ENCODE data around the gene GPR26. TPM values are rescaled to one million over a fixed set of nuclear protein-coding genes. Genes with fewer than 3 reads are reported as not detected.

GPR26 gene
- total RNA-seq, 4 donors from 2014 or later: not detected

DNA sequence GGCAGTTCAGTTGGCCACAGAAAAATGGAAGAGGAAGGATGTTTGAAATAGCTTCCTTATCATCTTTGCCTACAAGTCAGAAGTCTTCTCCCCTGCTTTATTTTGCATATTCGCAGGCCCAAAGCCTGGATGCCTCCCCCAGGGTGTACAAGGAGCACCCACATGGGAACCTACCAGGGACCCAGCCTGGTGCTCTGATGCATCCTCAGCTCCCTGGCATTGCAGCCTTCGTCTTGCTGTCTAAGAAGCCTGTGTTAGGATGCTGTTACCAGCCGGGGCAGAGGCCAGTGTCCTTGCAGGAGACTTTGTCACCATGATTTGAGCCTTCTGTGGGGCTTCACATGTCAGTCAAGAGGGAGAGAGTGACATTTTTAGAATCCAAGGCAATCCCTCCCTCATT lies 27.0 kb upstream of the GPR26 start:
- Histone ChIP-seq H3K27ac (no peak overlapping the region), H3K4me3 (no peak overlapping the region), H3K27me3 (no peaks in the 10 kb centered on the region), H3K36me3 (no peaks in the 10 kb centered on the region), H3K9me3 (no peaks in the 10 kb centered on the region), H3K4me1 (no peaks in the 10 kb centered on the region)
- TF ChIP-seq POLR2A (IDR thresholded peaks at IDR 0.05) (no peak), CTCF (IDR thresholded peaks at IDR 0.05) (no peak)
- no peak for DNase-seq
- intact Hi-C loops (cut with DNase I; ENCODE audit: low total_unique reads): no loop called here

- no peak overlapping the region for H3K4me3 ChIP-seq
- DNase-seq: no peak
- TF ChIP-seq POLR2A (IDR thresholded peaks at IDR 0.05) (no peak), CTCF (IDR thresholded peaks at IDR 0.05) (no peak)
- H3K9me3 ChIP-seq: no peaks in the 10 kb centered on the region
- no peaks in the 10 kb centered on the region for H3K4me1 ChIP-seq
- intact Hi-C loops (cut with DNase I; ENCODE audit: low total_unique reads): no loop called here
- no peak overlapping the region for H3K27ac ChIP-seq
- no peaks in the 10 kb centered on the region for H3K36me3 ChIP-seq
- H3K27me3 ChIP-seq: no peaks in the 10 kb centered on the region
Measured at GRCh38 chr10:123640016-123640535, 26.1 kb upstream of the GPR26 start.

GRCh38 chr10:123642293-123642692 lies 23.9 kb upstream of the GPR26 start:
- TF ChIP-seq POLR2A (IDR thresholded peaks at IDR 0.05): no peak
- no peak for TF ChIP-seq CTCF (IDR thresholded peaks at IDR 0.05)
- intact Hi-C loops (cut with DNase I; ENCODE audit: low total_unique reads): no loop called here
- no peak for DNase-seq
- H3K27ac ChIP-seq: no peak overlapping the region
- no peaks in the 10 kb centered on the region for H3K4me1 ChIP-seq
- no peaks in the 10 kb centered on the region for H3K9me3 ChIP-seq
- H3K27me3 ChIP-seq: no peaks in the 10 kb centered on the region
- no peak overlapping the region for H3K4me3 ChIP-seq
- H3K36me3 ChIP-seq: no peaks in the 10 kb centered on the region

DNA sequence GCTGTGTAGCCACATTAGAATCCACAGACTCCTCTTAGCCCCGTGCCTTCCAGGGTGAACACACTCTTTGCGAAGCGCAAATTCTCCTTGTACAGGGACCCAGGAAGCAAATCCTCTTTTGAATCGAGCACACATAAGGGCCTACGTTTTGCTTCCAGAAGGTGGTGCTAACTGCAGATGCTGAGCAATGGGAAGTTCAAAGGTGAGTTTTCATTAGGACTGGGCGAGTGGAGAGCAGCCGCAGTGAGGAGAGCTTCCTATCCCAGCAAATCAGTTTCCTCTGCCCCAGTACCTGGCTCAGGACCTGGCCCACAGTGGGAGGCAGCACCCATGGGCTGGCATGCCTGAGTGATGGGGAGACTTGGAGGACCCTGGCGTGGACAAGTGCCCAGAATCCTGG lies 23.5 kb upstream of the GPR26 start:
- DNase-seq: no peak
- intact Hi-C loops (cut with DNase I; ENCODE audit: low total_unique reads): no loop called here

DNA sequence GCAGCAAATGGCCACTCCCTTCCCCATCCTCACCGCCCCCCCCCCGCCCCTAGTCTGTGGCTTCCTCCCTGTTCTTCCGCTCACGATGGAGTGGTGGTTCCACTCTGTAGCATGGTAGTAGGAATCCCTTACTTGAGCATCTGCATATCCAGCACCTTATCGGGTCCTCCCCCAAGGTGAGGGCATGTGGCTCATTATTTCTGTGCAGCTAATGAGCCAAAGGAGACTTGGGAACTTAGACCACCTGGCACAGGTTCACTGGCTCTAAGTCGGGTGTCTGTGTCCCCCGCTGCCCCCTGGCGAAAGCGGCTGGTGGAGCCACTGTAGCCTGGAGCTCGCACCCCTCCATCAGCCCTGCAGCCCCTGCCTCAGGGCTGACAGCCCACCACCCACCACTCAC lies 22.8 kb upstream of the GPR26 start:
- Histone ChIP-seq H3K4me1 (no peaks in the 10 kb centered on the region), H3K4me3 (no peak overlapping the region), H3K36me3 (no peaks in the 10 kb centered on the region), H3K27me3 (no peaks in the 10 kb centered on the region), H3K9me3 (no peaks in the 10 kb centered on the region), H3K27ac (no peak overlapping the region)
- TF ChIP-seq POLR2A (IDR thresholded peaks at IDR 0.05): no peak
- no peak for TF ChIP-seq CTCF (IDR thresholded peaks at IDR 0.05)
- intact Hi-C loops (cut with DNase I; ENCODE audit: low total_unique reads): no loop called here
- DNase-seq: no peak

More for the DNA sequence above, 23.5 kb upstream of the GPR26 start:
- Histone ChIP-seq H3K4me3 (no peak overlapping the region), H3K36me3 (no peaks in the 10 kb centered on the region), H3K27ac (no peak overlapping the region), H3K27me3 (no peaks in the 10 kb centered on the region), H3K9me3 (no peaks in the 10 kb centered on the region), H3K4me1 (no peaks in the 10 kb centered on the region)
- no peak for TF ChIP-seq CTCF (IDR thresholded peaks at IDR 0.05)
- TF ChIP-seq POLR2A (IDR thresholded peaks at IDR 0.05): no peak
